ENCODE data around the gene STK32A.

The STK32A gene

GRCh38 chr5:147411359-147412319 is 176.8 kb downstream of the STK32A start:
- no peak for DNase-seq (ENCODE audit: low read depth)
- no peak overlapping the region for H3K4me3 ChIP-seq (ENCODE audit: low read depth, low read length)
- no peak for TF ChIP-seq CTCF (IDR thresholded peaks at IDR 0.05; ENCODE audit: insufficient read depth, low read depth, low read length, missing control alignments)

- DNase-seq (ENCODE audit: low read depth): no peak
- no peak overlapping the region for H3K4me3 ChIP-seq (ENCODE audit: low read depth, low read length)
- TF ChIP-seq CTCF (IDR thresholded peaks at IDR 0.05; ENCODE audit: insufficient read depth, low read depth, low read length, missing control alignments): no peak
Measured at GRCh38 chr5:147412561-147412960, 177.7 kb downstream of the STK32A start.

- no peak for DNase-seq (ENCODE audit: low read depth)
- no peak for TF ChIP-seq CTCF (IDR thresholded peaks at IDR 0.05; ENCODE audit: insufficient read depth, low read depth, low read length, missing control alignments)
- H3K4me3 ChIP-seq (ENCODE audit: low read depth, low read length): no peak overlapping the region
Measured at GRCh38 chr5:147413266-147413665, 178.4 kb downstream of the STK32A start.

GRCh38 chr5:147415651-147416050 is 180.8 kb downstream of the STK32A start:
- no peak for TF ChIP-seq CTCF (IDR thresholded peaks at IDR 0.05; ENCODE audit: insufficient read depth, low read depth, low read length, missing control alignments)
- no peak for DNase-seq (ENCODE audit: low read depth)
- H3K4me3 ChIP-seq (ENCODE audit: low read depth, low read length): no peak overlapping the region

- no peak for DNase-seq (ENCODE audit: low read depth)
- H3K4me3 ChIP-seq (ENCODE audit: low read depth, low read length): no peak overlapping the region
- TF ChIP-seq CTCF (IDR thresholded peaks at IDR 0.05; ENCODE audit: insufficient read depth, low read depth, low read length, missing control alignments): no peak
Measured at GRCh38 chr5:147417135-147417813, 182.4 kb downstream of the STK32A start.

GRCh38 chr5:147418613-147419012 is 183.8 kb downstream of the STK32A start:
- H3K4me3 ChIP-seq (ENCODE audit: low read depth, low read length): no peak overlapping the region
- TF ChIP-seq CTCF (IDR thresholded peaks at IDR 0.05; ENCODE audit: insufficient read depth, low read depth, low read length, missing control alignments): no peak
- no peak for DNase-seq (ENCODE audit: low read depth)
